Large intestine (tissue), 3 donors: ENCODE data around the gene AFF3. TPM values are rescaled to one million over a fixed set of nuclear protein-coding genes. Genes with fewer than 3 reads are reported as not detected.

Experiments used
- DNase-seq, 2 donors: peaks; one replicate each; pipeline versions ENCODE4 v3.0.0 to v3.0.0-alpha.2; 2013
- H3K27ac ChIP-seq: one replicate; pipeline ENCODE4 v1.5.1; 2013; ENCODE audit warnings: low read length
- H3K27me3 ChIP-seq: 2 replicates; pipeline ENCODE4 v1.6.1; 2013; ENCODE audit warnings: low read length; ENCODE audit not compliant: control insufficient read depth, insufficient read depth
- H3K36me3 ChIP-seq: 2 replicates; pipeline ENCODE4 v1.6.1; 2013; ENCODE audit warnings: low read length; ENCODE audit not compliant: control insufficient read depth, insufficient read depth
- H3K4me1 ChIP-seq: one replicate; pipeline ENCODE4 v1.6.1; 2013; ENCODE audit warnings: low read length; ENCODE audit not compliant: control insufficient read depth, insufficient read depth
- H3K4me3 ChIP-seq: one replicate; pipeline ENCODE4 v1.5.1; 2013; ENCODE audit warnings: low read length
- H3K9me3 ChIP-seq: one replicate; pipeline ENCODE4 v1.6.1; 2013; ENCODE audit warnings: mild to moderate bottlenecking, low read depth, low read length, moderate library complexity; ENCODE audit not compliant: control insufficient read depth
- WGBS: methylation state at CpG from one replicate; pipeline ENCODE4 v1.1.5; 2013; ENCODE audit warnings: low lambda C conversion rate; ENCODE audit not compliant: insufficient coverage; 5-methylcytosine and 5-hydroxymethylcytosine counted together
- polyA plus RNA-seq: library from polyadenylated mRNA; unstranded; fragments of 120-200 nt; gene quantifications from one replicate; pipeline ENCODE4 v1.2.1, GENCODE V29; 2013

AFF3 gene
- polyA plus RNA-seq, 1 donor = 4.8 TPM

DNA sequence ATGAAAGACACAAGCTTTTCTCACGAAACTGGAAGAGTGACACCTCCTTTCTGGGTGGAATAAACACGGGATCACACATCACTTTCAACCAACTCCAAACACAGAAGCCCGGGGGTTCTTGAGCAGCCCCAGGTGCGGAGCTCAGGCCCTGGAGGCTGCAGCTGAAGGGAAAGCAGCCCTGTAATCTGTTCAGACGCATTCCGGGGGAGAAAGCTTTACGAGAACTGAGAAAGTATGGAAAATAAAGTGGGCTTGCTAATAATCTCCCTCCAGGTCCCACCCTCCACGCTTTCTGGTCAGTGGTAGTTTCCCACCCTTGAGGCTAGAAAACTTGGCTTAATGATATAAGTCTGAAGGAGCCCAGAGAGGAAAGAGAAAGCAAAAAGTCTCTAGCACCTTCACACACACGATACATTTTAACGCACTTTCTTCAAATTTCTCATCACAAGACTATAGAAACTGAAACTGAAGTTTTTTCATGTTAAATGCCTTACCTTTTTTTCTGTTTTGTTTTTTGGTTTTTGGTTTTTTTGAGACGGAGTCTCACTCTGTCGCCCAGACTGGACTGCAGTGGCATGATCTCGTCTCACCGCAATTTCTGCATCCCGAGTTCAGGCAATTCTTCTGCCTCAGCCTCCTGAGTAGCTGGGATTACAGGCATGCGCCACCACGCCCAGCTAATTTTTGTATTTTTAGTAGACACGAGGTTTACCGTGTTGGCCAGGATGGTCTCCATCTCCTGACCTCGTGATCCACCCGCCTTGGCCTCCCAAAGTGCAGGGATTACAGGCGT lies 141.3 kb downstream of the AFF3 start:
- H3K36me3 ChIP-seq = no peaks in the 10 kb centered on the region
- no peak for DNase-seq
- H3K4me1 ChIP-seq = no peaks in the 10 kb centered on the region
- no peaks in the 10 kb centered on the region for H3K9me3 ChIP-seq
- no peaks in the 10 kb centered on the region for H3K27me3 ChIP-seq
- no CpG with 5 or more reads among the region's 22 CpGs for WGBS
- no peak overlapping the region for H3K27ac ChIP-seq
- H3K4me3 ChIP-seq = no peak overlapping the region

DNA sequence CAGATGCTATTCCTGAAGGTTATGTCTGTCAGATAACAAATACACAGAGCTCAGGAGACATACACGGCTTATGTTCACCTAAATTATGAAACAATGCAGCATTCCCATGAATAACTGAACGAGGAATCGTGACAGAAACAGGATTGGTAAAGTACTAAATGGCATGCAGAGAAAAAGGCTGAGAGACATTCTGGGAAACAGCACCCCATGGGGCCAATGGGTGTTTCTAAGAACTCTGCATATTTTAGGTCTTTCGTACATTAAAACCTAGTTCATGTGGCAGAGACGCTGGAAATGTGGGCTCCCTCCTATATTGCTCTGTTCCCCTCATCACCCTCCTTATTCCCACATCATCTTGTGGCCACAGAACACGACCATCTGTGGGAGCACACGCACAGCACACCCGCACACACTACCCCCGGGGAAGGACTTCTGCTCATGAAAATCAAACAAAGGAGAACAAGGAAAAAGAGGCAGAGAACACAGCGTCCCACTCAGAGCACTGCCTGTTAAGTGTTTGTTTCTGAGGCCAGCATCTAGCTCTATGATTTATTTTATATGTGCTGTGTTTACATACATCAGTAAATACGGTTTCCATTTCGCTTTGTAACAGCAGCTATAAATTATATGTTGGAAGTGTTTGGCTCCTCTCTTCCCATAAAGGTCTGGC lies 143.6 kb downstream of the AFF3 start:
- Histone ChIP-seq H3K4me3 (no peak overlapping the region), H3K9me3 (no peaks in the 10 kb centered on the region), H3K27ac (no peak overlapping the region), H3K27me3 (no peaks in the 10 kb centered on the region), H3K4me1 (no peaks in the 10 kb centered on the region), H3K36me3 (no peaks in the 10 kb centered on the region)
- 100% methylated on average over 2 of the region's 12 CpGs for WGBS
- no peak for DNase-seq

DNA sequence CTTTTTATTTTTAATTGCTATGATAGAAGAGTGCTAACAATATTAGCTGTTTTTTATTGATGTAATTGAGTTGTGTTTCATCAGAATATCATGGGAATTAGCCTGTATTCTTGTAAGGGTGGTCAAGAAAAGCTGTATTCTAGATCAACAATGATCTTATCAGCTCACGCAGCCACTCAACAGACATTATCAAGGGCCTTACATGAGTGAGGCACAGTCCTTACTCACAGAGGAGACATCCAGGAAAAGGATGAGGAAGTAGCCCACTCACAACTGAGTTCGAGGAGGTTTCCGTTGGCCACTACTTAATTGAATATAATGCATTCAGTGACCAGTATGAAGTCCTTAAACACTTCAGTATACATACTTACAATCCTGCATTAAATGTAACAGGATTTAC lies 152.5 kb downstream of the AFF3 start:
- no peak for DNase-seq
- H3K36me3 ChIP-seq = no peaks in the 10 kb centered on the region
- H3K4me3 ChIP-seq = no peak overlapping the region
- H3K27ac ChIP-seq = no peak overlapping the region
- no peaks in the 10 kb centered on the region for H3K9me3 ChIP-seq
- WGBS = 100% methylated on average over 1 of the region's 3 CpGs
- H3K27me3 ChIP-seq = peaks cover 3% of the 10 kb centered on the region
- no peaks in the 10 kb centered on the region for H3K4me1 ChIP-seq

DNA sequence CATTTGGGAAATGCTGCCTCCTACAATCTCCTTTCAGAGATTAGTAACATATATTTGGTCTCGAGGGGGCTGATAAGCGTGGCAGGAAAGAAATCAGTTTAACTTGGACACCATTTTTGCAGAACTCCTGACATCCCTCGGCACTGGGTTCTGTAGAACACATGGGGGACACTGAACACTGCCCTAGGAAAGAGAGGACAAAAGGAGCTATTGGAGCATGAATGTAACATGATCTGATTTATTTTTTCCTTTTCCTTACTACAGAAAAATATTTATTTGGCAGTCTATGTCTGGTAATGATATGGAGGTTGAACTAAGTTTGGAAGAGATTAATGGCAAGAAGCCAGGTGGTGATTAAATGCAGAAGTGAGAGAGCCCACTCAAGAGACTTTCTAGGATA lies 153.8 kb downstream of the AFF3 start:
- H3K27me3 ChIP-seq = peaks cover 5% of the 10 kb centered on the region
- H3K9me3 ChIP-seq = no peaks in the 10 kb centered on the region
- WGBS = no CpG with 5 or more reads among the region's 3 CpGs
- DNase-seq = no peak
- no peak overlapping the region for H3K4me3 ChIP-seq
- H3K4me1 ChIP-seq = no peaks in the 10 kb centered on the region
- H3K36me3 ChIP-seq = no peaks in the 10 kb centered on the region
- H3K27ac ChIP-seq = no peak overlapping the region

DNA sequence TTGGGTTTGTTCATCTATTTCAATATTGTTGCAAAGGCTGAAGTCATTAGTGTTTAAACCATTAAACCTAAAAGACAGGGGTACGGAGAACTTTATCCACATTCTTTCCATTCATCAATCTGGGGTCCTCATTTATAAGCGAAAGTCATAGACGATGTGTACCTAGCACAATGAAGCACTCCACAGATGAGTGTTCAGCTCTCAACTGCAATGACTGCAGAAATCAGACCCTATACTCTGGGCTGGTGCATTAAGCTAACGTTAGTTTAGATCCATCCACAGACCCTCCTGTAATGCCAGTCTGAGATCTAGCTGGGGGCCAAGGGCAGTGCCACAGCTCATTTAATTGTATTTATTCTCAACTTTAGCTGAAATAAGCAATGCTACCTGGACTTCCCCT lies 155.2 kb downstream of the AFF3 start:
- no peaks in the 10 kb centered on the region for H3K9me3 ChIP-seq
- H3K4me3 ChIP-seq = no peak overlapping the region
- WGBS = no CpG with 5 or more reads among the region's 4 CpGs
- H3K27me3 ChIP-seq = peaks cover 5% of the 10 kb centered on the region
- no peaks in the 10 kb centered on the region for H3K36me3 ChIP-seq
- no peaks in the 10 kb centered on the region for H3K4me1 ChIP-seq
- H3K27ac ChIP-seq = no peak overlapping the region
- DNase-seq = no peak

DNA sequence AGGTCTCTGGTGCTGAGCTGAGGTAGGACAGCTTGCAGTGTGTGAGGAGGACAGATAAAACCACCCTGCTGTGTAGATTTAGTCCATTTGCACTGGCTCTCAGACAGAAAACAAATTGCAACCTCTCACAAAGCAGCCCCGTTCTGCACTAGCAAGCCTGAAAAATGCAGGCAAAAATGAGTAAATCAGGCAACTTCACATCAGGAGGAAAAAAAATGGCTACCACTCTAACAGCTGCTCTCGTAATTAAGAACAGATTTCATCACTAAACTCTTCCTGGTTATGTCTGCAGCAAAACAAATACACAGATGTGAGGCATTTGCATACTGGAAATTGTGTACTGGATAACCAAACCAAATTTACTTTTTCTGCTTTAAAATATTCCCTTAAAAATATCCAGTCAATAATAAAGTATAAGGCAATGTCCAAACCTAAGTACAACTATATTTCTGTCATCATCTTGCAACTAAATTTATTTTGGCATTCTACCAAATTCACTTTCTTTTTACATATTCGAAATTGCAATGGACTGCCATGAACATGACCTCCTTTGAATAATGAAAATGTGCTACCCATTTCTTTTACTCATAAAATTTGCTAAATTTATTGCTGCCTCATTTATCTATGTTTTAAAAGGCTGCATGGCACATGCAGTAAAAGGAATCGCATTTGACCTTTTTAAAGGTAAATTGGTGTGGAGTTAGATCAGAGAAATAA lies 157.4 kb downstream of the AFF3 start:
- no peaks in the 10 kb centered on the region for H3K9me3 ChIP-seq
- no peak overlapping the region for H3K27ac ChIP-seq
- H3K4me3 ChIP-seq = no peak overlapping the region
- H3K36me3 ChIP-seq = no peaks in the 10 kb centered on the region
- DNase-seq = peak in 1 of 2 donors; percentile 6
- H3K27me3 ChIP-seq = peaks cover 3% of the 10 kb centered on the region
- 79% methylated on average over 3 of the region's 4 CpGs for WGBS
- no peaks in the 10 kb centered on the region for H3K4me1 ChIP-seq

DNA sequence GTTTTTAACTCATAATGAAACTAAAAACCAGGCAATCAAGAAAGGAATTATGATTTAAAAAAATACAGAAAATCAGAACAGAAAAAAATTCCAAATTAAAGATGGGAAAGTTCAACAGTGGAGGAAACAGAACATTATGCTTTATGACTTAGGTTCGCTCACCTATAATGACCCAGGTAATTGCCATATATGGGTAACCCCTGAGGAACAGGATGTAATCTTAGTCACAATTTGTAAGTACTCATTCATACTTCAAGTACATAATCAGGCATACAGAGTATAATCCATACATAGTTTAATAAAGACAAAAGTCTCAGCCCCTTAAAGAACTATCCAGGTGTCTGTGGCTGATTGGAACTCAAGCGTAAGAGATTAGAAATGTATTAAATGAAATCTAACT lies 159.6 kb downstream of the AFF3 start:
- no CpG with 5 or more reads among the region's 2 CpGs for WGBS

DNA sequence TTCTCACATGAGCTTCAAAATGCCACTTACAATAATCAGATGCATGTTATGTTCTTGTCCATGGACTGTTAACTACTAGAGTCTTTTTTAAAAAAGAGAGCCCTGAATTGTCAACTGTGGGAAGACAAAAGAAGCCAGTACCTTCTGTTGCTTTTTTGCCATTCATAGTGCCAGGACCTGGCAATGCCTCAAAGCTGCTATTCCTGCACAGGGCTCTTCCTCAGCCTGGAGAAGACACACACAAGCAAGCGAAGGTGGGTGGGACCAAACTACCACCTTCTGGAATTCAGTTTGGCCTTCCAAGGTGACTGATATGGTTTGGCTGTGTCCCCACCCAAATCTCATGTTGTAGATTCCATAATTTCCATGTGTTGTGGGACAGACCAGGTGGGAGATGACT lies 160.6 kb downstream of the AFF3 start:
- WGBS = no CpG with 5 or more reads among the region's 1 CpG
- Histone ChIP-seq H3K4me1 (no peaks in the 10 kb centered on the region), H3K36me3 (no peaks in the 10 kb centered on the region), H3K27me3 (peaks cover 3% of the 10 kb centered on the region), H3K27ac (no peak overlapping the region), H3K9me3 (no peaks in the 10 kb centered on the region), H3K4me3 (no peak overlapping the region)
- no peak for DNase-seq

More for the DNA sequence above, 159.6 kb downstream of the AFF3 start:
- Histone ChIP-seq H3K27me3 (peaks cover 3% of the 10 kb centered on the region), H3K36me3 (no peaks in the 10 kb centered on the region), H3K9me3 (no peaks in the 10 kb centered on the region), H3K4me3 (no peak overlapping the region), H3K27ac (no peak overlapping the region), H3K4me1 (no peaks in the 10 kb centered on the region)
- no peak for DNase-seq

DNA sequence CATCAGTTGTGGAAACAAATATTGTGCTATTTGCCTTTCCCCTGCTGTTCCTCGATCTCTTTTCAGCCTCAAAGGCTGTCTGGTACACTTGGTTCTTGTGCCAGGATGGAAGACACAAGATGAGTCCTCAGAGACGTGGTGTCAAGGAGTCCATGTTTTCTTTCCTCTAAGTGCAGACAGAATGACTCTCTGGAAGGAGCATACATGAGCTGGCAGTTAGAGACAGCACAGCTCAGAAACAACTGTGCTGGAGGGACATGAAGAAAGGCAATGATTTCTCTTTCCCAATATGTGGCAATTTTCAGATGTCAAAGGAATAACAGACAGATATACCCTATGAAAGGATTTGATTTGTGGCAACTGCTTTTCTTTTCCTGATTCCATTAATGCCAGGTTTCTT lies 162.2 kb downstream of the AFF3 start:
- DNase-seq = no peak
- Histone ChIP-seq H3K4me3 (no peak overlapping the region), H3K27ac (no peak overlapping the region), H3K9me3 (no peaks in the 10 kb centered on the region), H3K27me3 (peaks cover 3% of the 10 kb centered on the region), H3K4me1 (no peaks in the 10 kb centered on the region), H3K36me3 (no peaks in the 10 kb centered on the region)
- WGBS = 80% methylated on average over 1 of the region's 2 CpGs

DNA sequence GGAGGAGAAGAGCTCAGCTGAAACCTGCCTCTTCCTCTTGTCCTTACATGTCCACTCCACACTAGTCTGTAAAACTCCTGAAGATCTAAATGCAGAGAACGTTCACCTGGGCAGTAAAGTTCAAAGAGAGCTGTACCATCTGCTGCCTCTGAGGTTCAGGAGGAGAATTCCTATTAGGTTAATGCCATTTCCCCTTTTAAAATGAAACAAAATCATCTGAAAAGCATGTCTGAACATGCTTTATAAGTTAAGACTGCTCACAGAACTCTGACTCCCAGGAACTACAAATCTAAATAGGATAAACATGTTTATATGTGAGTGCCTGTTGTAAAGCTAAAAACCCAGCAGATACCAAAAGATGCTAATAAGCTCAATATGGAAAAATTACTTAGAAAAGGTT lies 164.4 kb downstream of the AFF3 start:
- Histone ChIP-seq H3K4me3 (no peak overlapping the region), H3K27ac (no peak overlapping the region), H3K9me3 (no peaks in the 10 kb centered on the region), H3K36me3 (no peaks in the 10 kb centered on the region), H3K4me1 (no peaks in the 10 kb centered on the region), H3K27me3 (peaks cover 2% of the 10 kb centered on the region)
- DNase-seq = no peak
- 100% methylated on average over 1 of the region's 1 CpG for WGBS
